SK-N-SH (cell line): ENCODE data around the gene IL26. TPM values are rescaled to one million over a fixed set of nuclear protein-coding genes. Genes with fewer than 3 reads are reported as not detected.

Experiments
- CTCF ChIA-PET: fragments of 300-600, 350-600 bp; formaldehyde crosslinking; extraction: SDS; loops from one replicate; lab custom pipeline; 2021; lab: Yijun Ruan, JAX
- POLR2A ChIA-PET: fragments of 350-600 bp; sonication (Branson Sonifier 250); formaldehyde crosslinking; extraction: SDS; loops from one replicate; lab custom pipeline; 2020; ENCODE audit warnings: antibody characterized with exemption, inconsistent platforms; lab: Yijun Ruan, JAX
- DNase-seq: peaks from one replicate; pipeline ENCODE4 v3.0.0; 2012
- H2AFZ ChIP-seq: fragments of 200-600 bp; sonication (generic); 2 replicates; pipeline ENCODE4 v1.8.1; 2016; ENCODE audit warnings: antibody characterized with exemption, mild to moderate bottlenecking, low read depth
- H3F3A ChIP-seq: fragments of 200-600 bp; sonication (generic); replicated peaks from 2 replicates; pipeline ENCODE3; 2016; ENCODE audit warnings: antibody characterized with exemption, mild to moderate bottlenecking; ENCODE audit not compliant: insufficient read depth
- H3K27ac ChIP-seq, 2 experiments: fragments of 200-500 bp in 1 of 2; fragments of 200-600 bp in 1 of 2; sonication (Bioruptor generic) in 1 of 2; sonication (generic), shearing (Covaris generic) in 1 of 2; 2 replicates each; pipeline versions ENCODE4 v1.5.1 to v1.6.1; 2014 to 2016; ENCODE audit warnings: low read depth in 2 of 2, inconsistent platforms in 1 of 2, low read length in 1 of 2, mild to moderate bottlenecking in 1 of 2, mixed read lengths in 1 of 2
- H3K27me3 ChIP-seq: fragments of 200-600 bp; sonication (generic), shearing (Covaris generic); 2 replicates; pipeline ENCODE4 v1.6.1; 2016; ENCODE audit warnings: mixed run types; ENCODE audit not compliant: insufficient read depth
- H3K36me3 ChIP-seq, 2 experiments: fragments of 200-500 bp in 1 of 2; fragments of 200-600 bp in 1 of 2; sonication (Bioruptor generic) in 1 of 2; sonication (generic) in 1 of 2; replicated peaks in 1 of 2; 2 replicates each; pipeline versions ENCODE3 to v1.5.1; 2014 to 2016; ENCODE audit warnings: low read length in 1 of 2, mild to moderate bottlenecking in 1 of 2; ENCODE audit not compliant: insufficient read depth in 2 of 2, control insufficient read depth in 1 of 2
- H3K4me1 ChIP-seq, 2 experiments: fragments of 200-500 bp in 1 of 2; fragments of 200-600 bp in 1 of 2; sonication (Bioruptor generic) in 1 of 2; sonication (generic), shearing (Covaris generic) in 1 of 2; 2 replicates each; pipeline versions ENCODE4 v1.5.1 to v1.6.1; 2014 to 2016; ENCODE audit warnings: low read depth in 1 of 2, low read length in 1 of 2, mixed run types in 1 of 2; ENCODE audit not compliant: insufficient read depth in 2 of 2, control insufficient read depth in 1 of 2
- H3K4me2 ChIP-seq: fragments of 200-600 bp; sonication (generic), shearing (Covaris generic); 2 replicates; pipeline ENCODE4 v1.6.1; 2017; ENCODE audit warnings: mixed run types
- H3K4me3 ChIP-seq, 2 experiments: fragments of 200-500 bp in 1 of 2; fragments of 200-600 bp in 1 of 2; sonication (Bioruptor generic) in 1 of 2; sonication (generic), shearing (Covaris generic) in 1 of 2; 2 replicates each; pipeline versions ENCODE4 v1.5.1 to v1.8.1; 2014 to 2016; ENCODE audit warnings: low read depth in 2 of 2, inconsistent platforms in 1 of 2, low read length in 1 of 2, mild to moderate bottlenecking in 1 of 2, mixed read lengths in 1 of 2, moderate library complexity in 1 of 2
- H3K79me2 ChIP-seq: fragments of 200-600 bp; sonication (generic); 2 replicates; pipeline ENCODE4 v1.8.1; 2017; ENCODE audit warnings: mild to moderate bottlenecking; ENCODE audit not compliant: insufficient read depth
- H3K9ac ChIP-seq: fragments of 200-600 bp; sonication (generic); 2 replicates; pipeline ENCODE4 v1.6.1; 2017; ENCODE audit warnings: mixed run types
- H3K9me2 ChIP-seq: fragments of 200-600 bp; sonication (generic); 2 replicates; pipeline ENCODE4 v1.6.1; 2017; ENCODE audit warnings: mixed run types
- H3K9me3 ChIP-seq: fragments of 200-600 bp; sonication (generic); 2 replicates; pipeline ENCODE4 v1.6.1; 2017; ENCODE audit warnings: mixed run types, mild to moderate bottlenecking, moderate library complexity
- H4K20me1 ChIP-seq: fragments of 200-600 bp; sonication (generic); 2 replicates; pipeline ENCODE4 v1.6.1; 2017; ENCODE audit warnings: mild to moderate bottlenecking, mixed run types; ENCODE audit not compliant: insufficient read depth
- ELF1 ChIP-seq: IDR thresholded peaks from 2 replicates; pipeline ENCODE4 v1.4.0; 2012
- EP300 ChIP-seq, 2 experiments: IDR thresholded peaks; 2 replicates each; pipeline versions ENCODE4 v1.4.0 to v1.6.1; 2012; ENCODE audit warnings: borderline replicate concordance in 1 of 2, low read depth in 1 of 2, low read length in 1 of 2
- EZH2phosphoT487 ChIP-seq: fragments of 200-600 bp; sonication (generic); IDR thresholded peaks from 2 replicates; pipeline ENCODE4 v1.6.1; 2017; ENCODE audit warnings: low read depth, mixed run types, mild to moderate bottlenecking, antibody characterized with exemption, moderate library complexity, borderline replicate concordance
- FOSL2 ChIP-seq: IDR thresholded peaks from 2 replicates; pipeline ENCODE4 v1.4.0; 2012; ENCODE audit warnings: low read depth, mild to moderate bottlenecking, moderate library complexity, borderline replicate concordance
- FOXJ3 ChIP-seq: sonication (generic); formaldehyde crosslinking; IDR thresholded peaks from 2 replicates; pipeline ENCODE4 v1.5.1; 2020; ENCODE audit warnings: mild to moderate bottlenecking, missing genetic modification reagents
- GABPA ChIP-seq: IDR thresholded peaks from 2 replicates; pipeline ENCODE4 v1.4.0; 2012; ENCODE audit warnings: low read depth, mild to moderate bottlenecking
- GATA2 ChIP-seq: sonication (generic); formaldehyde crosslinking; IDR thresholded peaks from 2 replicates; pipeline ENCODE4 v1.5.0; 2020; ENCODE audit warnings: mild to moderate bottlenecking, missing genetic modification reagents
- IRF3 ChIP-seq: fragments of 150-350 bp; IDR thresholded peaks from 2 replicates; pipeline ENCODE4 v1.6.1; 2016; ENCODE audit warnings: mild to moderate bottlenecking, low read depth, low read length
- JUND ChIP-seq: IDR thresholded peaks from 2 replicates; pipeline ENCODE4 v1.4.0; 2012
- MAX ChIP-seq: IDR thresholded peaks from 2 replicates; pipeline ENCODE4 v1.4.0; 2012; ENCODE audit warnings: low read depth
- MEF2A ChIP-seq: IDR thresholded peaks from 2 replicates; pipeline ENCODE4 v1.4.0; 2012; ENCODE audit warnings: low read depth, borderline replicate concordance
- MXI1 ChIP-seq: IDR thresholded peaks from 2 replicates; pipeline ENCODE4 v1.6.1; 2012; ENCODE audit warnings: mild to moderate bottlenecking, low read depth, low read length, improper control_type of control experiment
- NFIC ChIP-seq: IDR thresholded peaks from 2 replicates; pipeline ENCODE4 v1.4.0; 2012; ENCODE audit warnings: borderline replicate concordance
- POLR2AphosphoS5 ChIP-seq: IDR thresholded peaks from 2 replicates; pipeline ENCODE4 v1.6.1; 2012; ENCODE audit warnings: low read depth, low read length
- RAD21 ChIP-seq: IDR thresholded peaks from 2 replicates; pipeline ENCODE4 v1.6.1; 2012; ENCODE audit warnings: mild to moderate bottlenecking, low read length
- RFX5 ChIP-seq: IDR thresholded peaks from 2 replicates; pipeline ENCODE4 v1.6.1; 2012; ENCODE audit warnings: mild to moderate bottlenecking, improper control_type of control experiment, low read length
- RXRA ChIP-seq: IDR thresholded peaks from 2 replicates; pipeline ENCODE4 v1.4.0; 2012; ENCODE audit warnings: low read depth, mild to moderate bottlenecking, borderline replicate concordance
- TCF12 ChIP-seq: IDR thresholded peaks from 2 replicates; pipeline ENCODE4 v1.4.0; 2012
- TEAD4 ChIP-seq: IDR thresholded peaks from 2 replicates; pipeline ENCODE4 v1.4.0; 2012; ENCODE audit warnings: mild to moderate bottlenecking, borderline replicate concordance; ENCODE audit not compliant: insufficient read depth
- USF1 ChIP-seq: IDR thresholded peaks from 2 replicates; pipeline ENCODE4 v1.4.0; 2012; ENCODE audit warnings: low read depth, borderline replicate concordance
- polyA plus RNA-seq, 3 experiments: library from polyadenylated mRNA; depleted of rRNA; stranded (reverse); fragments of >200 nt; gene quantifications; 2 replicates each; pipeline ENCODE4 v1.2.3, GENCODE V29; 2012
- TF ChIP-seq, protein P1 (sequence below): fragments of 200-600 bp; sonication (generic); IDR thresholded peaks from 2 replicates; pipeline ENCODE4 v1.6.1; 2017; ENCODE audit warnings: antibody characterized with exemption, mild to moderate bottlenecking, moderate library complexity

IL26 gene
- polyA plus RNA-seq, 1 of the 3 experiments (the other 2 are of a cell fraction), result not detected

- TF ChIP-seq, protein P1, sequence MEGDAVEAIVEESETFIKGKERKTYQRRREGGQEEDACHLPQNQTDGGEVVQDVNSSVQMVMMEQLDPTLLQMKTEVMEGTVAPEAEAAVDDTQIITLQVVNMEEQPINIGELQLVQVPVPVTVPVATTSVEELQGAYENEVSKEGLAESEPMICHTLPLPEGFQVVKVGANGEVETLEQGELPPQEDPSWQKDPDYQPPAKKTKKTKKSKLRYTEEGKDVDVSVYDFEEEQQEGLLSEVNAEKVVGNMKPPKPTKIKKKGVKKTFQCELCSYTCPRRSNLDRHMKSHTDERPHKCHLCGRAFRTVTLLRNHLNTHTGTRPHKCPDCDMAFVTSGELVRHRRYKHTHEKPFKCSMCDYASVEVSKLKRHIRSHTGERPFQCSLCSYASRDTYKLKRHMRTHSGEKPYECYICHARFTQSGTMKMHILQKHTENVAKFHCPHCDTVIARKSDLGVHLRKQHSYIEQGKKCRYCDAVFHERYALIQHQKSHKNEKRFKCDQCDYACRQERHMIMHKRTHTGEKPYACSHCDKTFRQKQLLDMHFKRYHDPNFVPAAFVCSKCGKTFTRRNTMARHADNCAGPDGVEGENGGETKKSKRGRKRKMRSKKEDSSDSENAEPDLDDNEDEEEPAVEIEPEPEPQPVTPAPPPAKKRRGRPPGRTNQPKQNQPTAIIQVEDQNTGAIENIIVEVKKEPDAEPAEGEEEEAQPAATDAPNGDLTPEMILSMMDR, result no peak
- TF ChIP-seq JUND, result no peak
- no peak for TF ChIP-seq MEF2A
- TF ChIP-seq FOXJ3 (CRISPR knock-in tag), result no peak
- TF ChIP-seq, all 33 proteins: peak for 0
Measured at GRCh38 chr12:68198507-68199086, 27.0 kb downstream of the IL26 start (continued).

DNA sequence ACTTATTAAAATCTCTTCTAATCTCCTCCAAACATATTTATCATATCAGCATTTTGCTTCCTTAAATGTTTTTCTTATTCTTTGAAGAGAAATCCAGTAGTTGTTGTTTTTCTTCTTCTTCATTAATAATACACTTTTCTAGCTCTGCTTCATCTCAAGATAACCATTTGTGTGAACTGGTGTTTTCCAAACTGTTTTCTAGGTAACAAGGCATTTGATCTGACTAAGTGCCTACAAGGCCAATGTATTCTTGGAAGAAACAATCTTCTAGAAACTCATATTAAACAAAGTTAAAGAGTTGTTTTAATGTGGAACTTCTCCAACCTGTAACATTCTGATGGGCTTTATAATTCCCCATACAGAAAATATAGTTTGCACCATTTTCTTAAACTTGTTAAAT is 35.3 kb downstream of the IL26 start:
- CTCF ChIA-PET, result interaction anchor here (0.6 kb wide), 1 partner anchor 189 kb away, joined by 3 read pairs; no protein-coding TSS in a partner anchor
- peaks cover 16% of the 10 kb centered on the region; the same call in 1 of the 2 replicates for H3K27me3 ChIP-seq

More for the DNA sequence above, 35.3 kb downstream of the IL26 start:
- Histone ChIP-seq H3K79me2 (no peaks in the 10 kb centered on the region), H2AFZ (no peak overlapping the region), H3K4me2 (no peak overlapping the region), H3F3A (no peaks in the 10 kb centered on the region), H3K4me1 (no peaks in the 10 kb centered on the region), H3K9ac (no peak overlapping the region), H3K9me2 (no peaks in the 10 kb centered on the region), H3K4me3 (no peak overlapping the region), H3K36me3 (no peaks in the 10 kb centered on the region), H3K9me3 (no peaks in the 10 kb centered on the region), H4K20me1 (no peaks in the 10 kb centered on the region), H3K27ac (no peak overlapping the region)
- TF ChIP-seq EP300 (IDR thresholded peaks at IDR 0.05; ENCODE audit: borderline replicate concordance in 1 of 2, low read depth in 1 of 2, low read length in 1 of 2) (no peak), POLR2AphosphoS5 (no peak), ELF1 (no peak), NFIC (no peak), MXI1 (no peak), RXRA (no peak), TCF12 (no peak), RFX5 (no peak), FOSL2 (no peak), MAX (no peak), EZH2phosphoT487 (no peak), IRF3 (no peak), GATA2 (CRISPR knock-in tag) (no peak), GABPA (no peak), RAD21 (no peak), MEF2A (no peak), TEAD4 (no peak), FOXJ3 (CRISPR knock-in tag) (no peak), USF1 (no peak)
- TF ChIP-seq, protein P1, result no peak
- no peak for DNase-seq
- POLR2A ChIA-PET, result no interaction called here
